GDM1 (cell line): ENCODE results near the gene LCN1.
"Not testable (repeated sequence)": the region's sequence is repeated elsewhere in the genome, so short reads cannot be mapped to it uniquely, and the experiment has no call there.

Experiments used
- DNase-seq: peaks from one replicate; lab custom pipeline; 2025; lab: John Stamatoyannopoulos, UW

The LCN1 gene

DNA sequence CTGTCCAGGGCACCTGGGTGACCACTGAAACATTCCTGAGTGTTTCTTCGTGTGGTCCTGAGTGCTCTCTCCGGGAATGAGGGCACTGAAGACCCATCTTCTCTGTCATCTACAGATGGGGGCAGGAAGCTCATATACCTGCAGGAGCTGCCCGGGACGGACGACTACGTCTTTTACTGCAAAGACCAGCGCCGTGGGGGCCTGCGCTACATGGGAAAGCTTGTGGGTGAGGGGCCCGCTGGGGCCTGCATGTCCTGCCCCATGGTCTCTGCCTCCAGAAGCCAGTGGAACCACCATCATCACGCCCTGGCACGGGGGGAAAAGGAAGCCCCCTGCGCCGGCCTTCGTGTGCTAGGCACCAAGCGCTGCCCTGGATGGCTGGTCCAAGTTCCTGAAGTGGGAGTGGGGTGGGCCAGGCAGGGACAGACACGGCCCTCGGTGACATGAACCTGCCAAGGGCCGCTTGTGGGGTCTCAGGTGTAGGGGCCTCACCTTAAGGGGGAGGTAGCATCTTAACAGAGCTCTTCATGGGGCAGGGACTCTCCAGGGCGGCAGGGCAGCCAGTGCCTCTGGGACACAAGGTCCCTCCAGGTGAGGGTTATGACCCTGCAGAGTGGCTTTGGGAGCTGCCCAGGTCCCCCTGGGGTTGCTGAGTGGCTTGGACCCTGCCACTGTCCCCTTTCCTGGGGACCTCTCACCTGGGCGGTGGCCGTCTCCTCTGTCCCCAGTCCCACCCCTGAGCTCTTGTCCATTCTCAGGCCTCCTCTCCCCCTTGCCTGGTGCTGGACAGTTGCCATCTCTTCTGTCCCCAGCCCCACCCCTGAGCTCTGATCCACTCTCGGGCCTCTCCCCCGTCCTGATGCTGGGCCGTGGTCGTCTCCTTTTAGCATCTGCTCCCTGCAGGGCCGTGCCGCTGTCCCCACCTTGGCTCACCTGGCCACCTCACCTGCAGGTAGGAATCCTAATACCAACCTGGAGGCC lies 26.8 kb downstream of the LCN1 start:
- no peak for DNase-seq

DNA sequence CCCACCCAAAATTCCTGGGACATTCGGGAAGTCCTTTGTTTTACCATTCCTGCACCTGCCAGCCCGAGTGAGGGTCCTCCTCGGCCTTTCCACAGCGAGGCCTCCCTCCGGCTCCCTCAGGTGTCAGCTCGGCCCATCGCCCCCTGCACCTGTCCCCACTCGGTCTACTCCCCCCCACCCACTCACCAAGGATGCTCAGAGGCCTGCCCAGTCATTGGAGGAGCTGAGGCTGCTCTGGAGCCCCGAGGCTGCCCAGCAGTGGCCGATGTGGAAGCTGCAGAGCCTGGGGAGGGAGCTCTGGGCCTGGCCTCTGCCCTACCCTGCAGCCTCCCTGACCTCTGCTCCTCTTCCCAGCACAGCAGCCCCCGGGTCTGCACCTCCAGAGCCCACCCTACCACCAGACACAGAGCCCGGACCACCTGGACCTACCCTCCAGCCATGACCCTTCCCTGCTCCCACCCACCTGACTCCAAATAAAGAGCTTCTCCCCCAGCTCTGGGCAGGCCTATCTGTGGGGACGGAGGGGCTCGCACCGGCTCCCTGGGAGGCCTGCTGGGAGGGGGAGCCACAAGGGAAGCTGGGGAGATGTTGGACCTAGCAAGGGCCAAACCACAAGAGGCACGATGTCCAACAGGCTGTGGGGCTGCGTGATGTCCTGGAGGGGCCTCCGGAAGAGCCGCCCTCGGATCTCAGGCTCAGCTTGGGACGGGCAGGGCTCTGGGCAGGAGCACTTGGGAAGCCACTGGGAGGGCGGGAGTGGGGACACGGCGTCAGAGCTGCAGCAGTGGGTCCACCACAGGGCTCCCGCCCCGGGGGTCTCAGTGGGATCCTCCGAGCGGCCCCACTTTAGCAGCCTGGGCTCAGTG lies 28.5 kb downstream of the LCN1 start:
- DNase-seq = not testable (repeated sequence)

DNA sequence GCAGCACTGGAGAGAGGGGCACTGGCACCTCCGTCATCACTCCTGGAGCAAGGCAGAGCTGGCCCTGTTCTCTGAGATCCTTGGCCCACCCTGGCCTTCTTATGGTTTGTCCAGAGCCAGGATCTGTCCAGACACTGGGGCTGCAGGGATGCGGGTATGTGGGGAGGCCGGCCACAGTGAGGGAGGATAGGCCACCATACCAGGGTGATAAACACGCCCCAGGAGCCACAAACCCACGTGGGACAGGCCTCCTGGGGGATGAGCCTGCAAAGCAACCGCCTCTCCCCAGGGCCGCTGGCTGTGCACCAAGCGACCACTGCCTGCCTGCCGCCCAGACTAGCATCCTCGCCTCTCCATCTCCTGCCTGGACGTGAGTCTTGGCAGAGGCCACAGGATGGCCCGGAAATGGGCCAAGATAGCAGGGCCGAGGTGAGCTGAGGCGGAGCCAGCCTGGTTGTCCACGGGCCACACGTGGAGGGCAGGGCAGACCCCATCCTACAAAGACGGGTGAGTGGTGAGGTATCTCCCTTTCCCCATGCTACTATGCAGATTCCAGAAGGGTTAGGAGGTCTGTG lies 29.2 kb downstream of the LCN1 start:
- no peak for DNase-seq

DNA sequence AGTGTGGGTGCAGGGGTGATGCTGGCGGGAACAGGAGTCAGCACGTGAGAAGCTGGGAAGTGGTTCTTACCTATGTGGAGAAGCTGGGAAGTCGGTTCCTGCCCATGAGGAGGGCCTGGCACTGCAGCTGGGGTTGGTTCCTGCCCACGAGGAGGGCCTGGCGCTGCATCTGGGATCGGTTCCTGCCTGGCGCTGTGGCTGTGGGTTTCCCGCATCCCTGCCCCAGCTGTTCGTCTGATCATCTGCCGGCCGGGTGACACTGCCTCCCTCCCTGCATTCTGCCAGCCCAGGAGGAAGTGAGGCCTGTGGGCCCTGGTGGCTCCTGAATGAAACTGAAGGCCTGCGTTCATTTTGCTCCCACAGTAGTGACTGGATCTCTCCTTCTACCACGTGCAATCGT lies 29.8 kb downstream of the LCN1 start:
- no peak for DNase-seq

DNA sequence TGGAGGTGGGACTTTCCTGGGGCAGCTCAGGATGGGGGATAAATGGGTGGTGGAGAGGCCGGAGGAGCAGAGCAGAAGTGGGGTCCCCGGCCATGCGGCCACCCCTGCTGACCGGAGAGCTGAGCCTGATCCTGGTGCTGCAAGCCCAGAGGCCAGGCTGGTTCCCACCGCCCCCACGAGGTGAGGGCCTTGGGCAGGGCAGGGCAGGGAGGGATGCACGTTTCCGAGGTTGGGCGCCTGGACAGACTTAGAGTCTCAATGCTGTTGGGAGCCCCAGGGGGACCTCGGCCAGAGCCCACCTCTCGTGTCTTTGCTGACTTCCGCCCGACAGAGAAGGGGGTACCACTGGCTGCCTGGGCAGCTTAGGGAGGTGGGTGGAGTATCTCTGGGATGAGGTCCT lies 30.2 kb downstream of the LCN1 start:
- DNase-seq = no peak

DNA sequence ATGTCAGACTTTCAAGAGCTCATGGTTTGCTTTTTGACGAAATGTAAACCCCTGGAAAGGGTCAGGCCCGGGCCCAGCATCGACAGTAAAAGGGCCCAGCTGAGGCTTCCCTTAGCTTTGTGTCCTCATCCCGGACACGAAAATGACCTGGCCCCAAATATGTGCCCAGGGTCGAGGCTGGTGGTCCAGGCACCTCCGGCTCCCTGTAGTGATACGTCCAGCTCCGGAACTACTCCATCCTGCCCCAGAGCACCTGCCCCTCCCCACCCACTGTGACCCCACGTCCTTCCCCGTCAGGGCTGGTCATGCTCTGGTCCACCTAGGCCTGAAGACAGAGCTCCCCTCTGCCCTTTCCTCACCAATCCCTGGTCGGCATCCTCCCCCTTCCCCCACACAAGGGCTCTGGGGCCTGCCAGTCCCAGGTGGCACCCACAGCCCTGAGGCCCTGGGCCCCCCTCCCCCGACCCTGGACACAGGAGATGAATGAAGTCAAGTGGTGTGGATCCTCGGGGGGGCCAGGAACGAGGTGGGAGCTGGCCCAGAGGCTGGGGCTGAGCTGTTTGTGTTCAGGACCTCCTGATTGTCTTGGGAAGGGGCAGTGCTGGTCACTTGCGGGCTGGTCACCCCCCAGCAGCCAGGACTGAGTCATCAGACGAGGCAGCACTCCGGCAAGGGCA lies 30.9 kb downstream of the LCN1 start:
- no peak for DNase-seq

DNA sequence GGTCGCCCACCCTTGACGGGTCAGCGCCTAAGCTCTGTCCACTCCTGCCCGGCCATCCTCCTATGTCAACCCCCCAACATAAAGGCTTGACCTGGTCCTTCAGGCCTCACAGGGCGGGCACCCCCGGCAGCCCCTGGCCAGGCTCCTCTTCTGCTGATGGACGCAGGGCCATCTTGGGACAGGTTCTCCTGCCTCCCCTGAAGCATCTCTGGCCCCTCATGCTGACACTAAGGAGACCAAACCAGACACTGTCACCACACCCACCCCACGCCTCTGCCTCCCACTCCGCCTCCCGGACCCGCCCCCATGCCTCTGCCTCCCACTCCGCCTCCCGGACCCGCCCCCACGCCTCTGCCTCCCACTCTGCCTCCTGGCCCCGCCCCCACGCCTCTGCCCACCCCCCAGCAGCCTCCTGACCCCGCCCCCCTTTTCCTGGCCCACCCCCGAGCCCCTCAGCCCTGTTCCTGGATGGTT lies 31.5 kb downstream of the LCN1 start:
- no peak for DNase-seq

DNA sequence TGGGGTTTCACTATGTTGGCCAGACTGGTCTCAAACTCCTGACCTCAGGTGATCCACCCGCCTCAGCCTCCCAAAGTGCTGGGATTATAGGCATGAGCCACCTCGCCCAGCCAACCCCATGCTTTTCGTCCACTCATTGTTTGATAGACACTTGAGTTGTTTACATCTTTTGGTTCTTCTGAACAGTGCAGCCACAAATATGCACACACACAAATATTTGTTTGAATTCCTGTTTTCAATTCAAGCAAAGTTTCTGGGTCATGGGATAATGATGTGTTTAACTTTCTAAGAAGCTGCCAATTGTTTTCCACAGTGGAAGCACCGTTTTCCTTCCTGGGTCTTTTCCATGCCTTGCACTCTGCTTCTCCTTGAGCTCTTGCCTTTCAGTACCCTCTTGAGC lies 33.5 kb downstream of the LCN1 start:
- no peak for DNase-seq

DNA sequence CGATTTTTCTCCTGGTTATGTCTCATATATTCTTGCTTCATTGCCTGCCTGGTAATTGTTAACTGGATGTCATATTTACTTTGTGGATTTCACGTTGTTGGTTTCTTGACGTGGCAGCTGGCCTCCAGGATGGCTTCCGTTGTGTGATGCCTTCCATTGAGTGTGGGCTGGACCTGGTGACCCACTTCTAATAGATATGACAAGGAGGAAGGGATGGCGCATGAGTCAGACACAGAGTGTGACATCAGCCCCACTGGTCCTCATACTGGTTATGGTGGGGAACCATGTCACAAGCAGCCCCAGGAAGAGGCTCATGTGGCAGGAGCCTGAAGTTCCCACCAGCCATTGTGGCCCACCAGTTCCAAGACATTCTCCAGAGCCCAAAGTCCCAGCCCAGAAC lies 34.0 kb downstream of the LCN1 start:
- DNase-seq = no peak

DNA sequence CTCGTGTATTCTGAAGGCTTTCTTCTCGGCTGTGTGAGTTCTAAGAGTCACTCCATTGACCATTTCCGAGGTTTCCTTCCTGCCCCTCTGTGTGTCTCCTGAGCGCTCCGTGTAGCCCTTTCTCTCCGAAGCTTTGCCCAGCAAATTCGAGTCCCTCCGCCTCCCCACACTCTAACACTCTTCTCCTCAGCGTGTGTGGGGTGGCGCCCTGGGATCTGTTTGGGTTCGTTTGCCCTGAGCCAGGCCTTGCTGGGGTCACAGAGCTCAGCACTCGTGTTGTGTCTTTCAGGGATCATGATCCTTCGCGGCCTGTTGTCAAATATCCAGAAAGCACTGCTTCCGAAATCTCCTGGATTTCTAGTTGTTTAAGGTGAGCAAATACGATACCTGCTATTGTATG lies 34.7 kb downstream of the LCN1 start:
- no peak for DNase-seq

DNA sequence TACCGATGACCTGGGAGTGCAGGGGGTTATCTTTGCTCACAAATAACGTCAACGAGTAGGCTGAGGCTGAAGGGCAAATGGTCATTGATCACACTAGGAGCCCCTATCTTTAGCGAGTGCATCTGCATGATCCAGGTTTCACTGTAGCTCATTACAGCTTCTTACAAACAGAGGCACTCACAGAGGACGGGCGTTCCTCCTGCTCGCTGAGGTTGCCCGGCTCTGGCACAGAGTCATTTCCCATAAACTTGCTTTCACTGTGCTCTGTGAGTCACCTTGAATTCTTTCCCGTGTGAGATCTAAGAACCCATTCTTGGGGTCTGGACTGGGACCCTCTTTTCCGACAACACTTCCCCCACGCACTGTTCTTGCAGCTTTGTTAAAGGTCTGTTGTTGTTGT lies 38.4 kb downstream of the LCN1 start:
- DNase-seq = no peak

DNA sequence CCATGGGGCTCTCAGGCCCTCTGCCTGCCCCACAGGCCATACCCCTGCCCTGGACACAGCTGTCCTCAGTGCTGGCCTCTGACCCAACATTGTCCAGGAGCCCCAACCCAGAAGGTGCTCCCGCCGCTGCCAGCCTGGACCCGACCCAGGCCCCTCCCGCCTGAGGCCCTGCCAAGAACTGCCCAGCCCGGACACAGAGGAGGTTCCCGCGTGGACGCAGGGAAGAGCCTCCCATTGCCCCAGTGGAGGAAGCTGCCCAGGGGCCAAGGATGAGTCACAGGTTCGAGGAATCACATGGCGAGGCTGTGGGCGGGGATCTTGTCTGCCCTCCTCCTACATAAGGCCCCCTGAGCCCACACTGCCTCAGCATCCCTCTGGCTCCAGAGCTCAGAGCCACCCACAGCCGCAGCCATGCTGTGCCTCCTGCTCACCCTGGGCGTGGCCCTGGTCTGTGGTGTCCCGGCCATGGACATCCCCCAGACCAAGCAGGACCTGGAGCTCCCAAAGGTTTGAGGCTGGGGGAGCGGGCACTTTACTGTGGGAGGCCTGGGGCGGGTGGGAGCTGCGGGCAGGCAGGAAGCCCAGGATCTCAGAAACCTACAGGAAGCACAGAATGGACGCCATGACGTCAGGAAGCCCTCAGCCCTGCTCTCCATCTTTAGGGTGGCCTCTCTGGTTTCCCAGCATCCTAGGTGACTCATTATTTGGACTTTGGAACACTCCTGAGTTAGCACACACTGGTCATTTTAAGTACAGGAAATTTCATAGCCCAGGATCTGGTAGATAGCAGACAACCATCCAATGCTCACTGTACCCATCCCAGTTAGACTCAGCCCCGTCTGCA lies 40.4 kb downstream of the LCN1 start, which contains the start of gene PAEP:
Gene PAEP (plus strand): TSS at position 366 of the 844 bp plus-strand sequence.
- DNase-seq = no peak

DNA sequence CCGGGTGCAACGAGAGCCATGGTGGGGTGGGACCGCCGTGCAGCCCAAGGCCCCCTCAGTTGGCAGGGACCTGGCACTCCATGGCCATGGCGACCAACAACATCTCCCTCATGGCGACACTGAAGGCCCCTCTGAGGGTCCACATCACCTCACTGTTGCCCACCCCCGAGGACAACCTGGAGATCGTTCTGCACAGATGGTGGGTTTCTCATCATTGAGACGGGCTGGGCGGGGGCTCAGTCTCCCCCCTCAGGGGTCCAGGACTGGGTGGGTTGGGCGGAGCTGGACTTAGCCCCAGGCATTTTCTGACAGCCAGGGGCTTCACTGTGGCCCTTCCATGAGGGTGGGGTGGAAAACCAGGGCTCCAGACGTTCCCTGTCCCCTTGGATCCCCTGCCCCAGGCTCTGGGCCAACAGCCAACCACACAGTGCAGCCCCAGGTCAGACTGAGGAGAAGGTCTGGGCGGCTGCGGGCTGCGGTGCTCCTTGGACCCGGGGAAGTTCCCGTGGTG lies 41.0 kb downstream of the LCN1 start:
- DNase-seq = no peak

DNA sequence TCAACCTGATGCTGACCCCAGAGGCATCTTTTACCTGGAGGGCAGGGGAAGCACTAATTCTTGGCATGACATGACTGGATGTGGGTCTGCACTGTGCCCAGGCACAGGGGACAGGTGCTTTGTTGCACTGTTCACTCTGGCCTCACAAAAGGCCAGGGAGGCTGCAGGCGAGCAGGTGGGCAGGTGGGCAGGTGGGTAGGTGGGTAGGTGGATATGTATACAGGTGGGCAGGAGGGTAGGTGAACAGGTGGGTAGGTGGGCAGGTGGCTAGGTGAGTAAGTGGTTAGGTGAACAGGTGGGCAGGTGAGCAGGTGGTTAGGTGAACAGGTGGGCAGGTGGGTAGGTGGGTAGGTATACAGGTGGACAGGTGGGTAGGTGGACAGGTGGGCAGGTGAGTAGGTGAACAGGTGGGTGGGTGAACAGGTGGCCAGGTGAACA lies 41.8 kb downstream of the LCN1 start:
- no peak for DNase-seq

DNA sequence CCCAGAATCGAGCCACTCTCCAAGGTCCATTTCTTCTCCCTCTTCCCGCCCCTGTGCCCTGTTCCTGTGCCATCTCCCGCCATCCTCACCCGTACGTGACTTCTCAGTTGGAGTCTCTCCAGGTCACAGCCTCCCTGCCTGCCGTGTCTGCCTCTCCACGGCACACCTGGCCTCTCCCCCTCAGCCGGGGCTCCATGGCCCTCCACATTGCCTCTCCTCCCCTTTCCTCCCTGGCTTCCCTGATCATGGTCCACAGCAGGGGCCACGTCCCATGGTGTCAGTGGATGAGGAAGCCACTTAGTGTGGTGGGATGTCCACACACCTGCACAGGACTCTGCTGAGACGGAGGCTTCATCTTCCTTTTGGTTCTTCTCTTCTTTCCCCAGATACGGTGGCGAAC lies 42.6 kb downstream of the LCN1 start:
- DNase-seq = no peak

DNA sequence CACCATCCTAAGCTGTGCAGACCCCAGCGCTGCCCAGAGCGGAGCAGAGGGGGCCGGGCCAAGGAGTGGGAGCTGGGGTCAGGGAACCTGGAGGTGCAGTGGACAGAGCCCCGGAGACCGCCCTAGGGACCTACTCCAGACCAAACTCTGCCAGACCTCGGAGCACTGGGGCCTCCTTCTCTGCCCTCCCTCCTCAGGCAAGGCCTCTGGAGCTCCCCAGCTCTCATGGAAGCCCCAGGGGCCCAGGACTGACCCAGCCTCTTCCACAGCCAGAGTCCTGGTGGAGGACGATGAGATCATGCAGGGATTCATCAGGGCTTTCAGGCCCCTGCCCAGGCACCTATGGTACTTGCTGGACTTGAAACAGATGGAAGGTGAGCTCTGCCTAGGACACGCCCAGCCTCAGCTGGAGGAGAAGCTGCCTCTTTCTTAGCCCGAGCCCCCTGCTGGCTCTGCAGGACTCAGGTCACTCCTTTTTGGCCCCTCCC lies 43.9 kb downstream of the LCN1 start:
- DNase-seq = no peak

DNA sequence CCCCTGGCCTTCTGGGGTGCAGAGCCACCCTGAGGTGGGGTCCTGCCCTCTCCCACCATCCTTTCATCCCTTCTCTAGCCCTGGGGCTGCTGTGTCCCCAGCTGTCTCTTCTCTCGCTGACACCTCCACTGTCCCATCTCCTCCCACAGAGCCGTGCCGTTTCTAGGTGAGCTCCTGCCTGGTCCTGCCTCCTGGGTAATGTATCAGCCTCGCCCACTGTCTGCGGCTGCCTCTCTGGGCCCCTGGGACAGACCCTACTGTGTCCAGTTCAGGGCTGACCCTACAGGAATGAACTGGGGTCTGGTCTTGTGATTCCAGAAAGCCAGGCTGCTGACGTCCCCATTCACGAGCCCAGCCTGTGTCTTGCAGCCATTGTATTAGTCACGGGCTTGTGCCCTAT lies 44.4 kb downstream of the LCN1 start:
- DNase-seq = no peak

DNA sequence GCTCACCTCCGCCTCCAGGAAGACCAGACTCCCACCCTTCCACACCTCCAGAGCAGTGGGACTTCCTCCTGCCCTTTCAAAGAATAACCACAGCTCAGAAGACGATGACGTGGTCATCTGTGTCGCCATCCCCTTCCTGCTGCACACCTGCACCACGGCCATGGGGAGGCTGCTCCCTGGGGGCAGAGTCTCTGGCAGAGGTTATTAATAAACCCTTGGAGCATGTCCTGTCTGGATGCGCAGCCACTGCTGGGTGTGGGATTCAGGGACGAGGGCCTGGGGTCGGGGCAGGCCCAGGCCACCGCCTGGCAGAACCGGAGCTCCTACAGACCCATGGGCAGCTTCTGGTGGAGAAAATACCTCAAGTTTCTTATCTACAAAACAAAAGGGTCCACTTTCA lies 45.3 kb downstream of the LCN1 start:
- no peak for DNase-seq

DNA sequence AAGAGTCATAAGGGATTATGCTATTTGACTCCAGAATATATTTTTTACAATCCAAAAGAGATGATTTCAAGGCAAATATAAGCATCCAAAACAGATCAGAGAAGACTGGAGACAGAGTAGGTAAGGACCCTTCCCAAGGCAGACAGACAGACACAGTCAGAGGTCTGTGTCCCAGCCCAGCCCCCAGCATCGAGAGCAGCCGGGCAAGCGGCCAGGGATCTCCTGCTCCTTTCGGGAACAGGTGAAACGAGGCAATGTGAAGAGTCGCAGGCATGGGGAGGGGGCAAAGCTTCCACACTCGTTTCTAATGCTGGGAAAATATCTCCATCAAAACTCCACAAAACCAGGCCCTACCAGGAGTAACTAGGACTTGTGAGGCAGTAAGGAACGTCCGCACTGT lies 46.1 kb downstream of the LCN1 start:
- DNase-seq = no peak

DNA sequence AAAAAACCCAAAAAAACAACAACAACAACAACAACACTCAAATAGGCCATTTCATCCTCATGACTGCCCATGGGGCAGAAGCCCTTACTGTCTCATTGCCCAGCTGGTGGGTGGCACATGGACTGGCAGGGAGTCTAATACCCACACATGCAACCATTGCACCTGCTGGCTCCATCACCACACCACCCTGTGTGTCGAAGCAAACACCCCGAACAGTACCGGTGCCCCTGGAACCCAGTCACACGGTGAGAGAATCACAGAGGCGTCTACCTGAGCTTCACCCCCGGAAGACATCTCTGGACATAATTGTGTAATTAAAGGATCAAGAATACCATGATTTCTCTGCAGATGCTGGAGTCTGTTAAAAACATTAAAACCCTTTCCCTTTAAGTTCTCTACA lies 46.8 kb downstream of the LCN1 start:
- DNase-seq = no peak
